GM12891 (cell line): Measurements from ENCODE around the gene CNTNAP5.

Experiments
- POLR2A ChIP-seq: IDR thresholded peaks from 2 replicates; pipeline ENCODE4 v1.6.1; 2011; ENCODE audit warnings: low read depth, low read length, control low read depth
- TAF1 ChIP-seq: IDR thresholded peaks from 2 replicates; pipeline ENCODE4 v1.6.1; 2011; ENCODE audit warnings: low read depth, low read length, control low read depth

DNA sequence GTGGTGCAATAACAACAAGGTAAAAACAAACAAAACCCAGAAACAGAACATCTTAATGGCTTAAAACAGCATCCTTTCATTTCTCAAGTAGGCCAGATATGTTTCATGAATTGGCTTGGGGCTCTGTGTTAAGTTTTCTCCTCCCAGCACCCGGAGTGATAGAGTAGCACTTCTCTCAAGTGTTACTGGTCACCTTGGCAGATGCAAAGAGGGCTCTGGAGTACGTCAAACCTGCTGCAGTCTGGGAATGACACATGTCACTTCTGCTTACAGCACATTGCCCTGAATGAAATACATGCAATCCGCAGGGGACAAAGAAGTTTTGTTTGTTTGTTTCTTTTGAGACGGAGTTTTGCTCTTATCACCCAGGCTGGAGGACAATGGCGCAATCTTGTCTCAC is 639.3 kb downstream of the CNTNAP5 start:
- no peak for TF ChIP-seq TAF1
- TF ChIP-seq POLR2A = no peak
